Sigmoid colon (tissue), 4 donors: ENCODE results near the gene FCRLA.

ENCODE experiments used
- CTCF ChIP-seq, 4 experiments: fragments of 450-650 bp in 3 of 4; fragments of 200-600 bp in 1 of 4; IDR thresholded peaks; one replicate each; pipeline ENCODE4 v1.5.1; 2016 to 2019; ENCODE audit warnings: antibody characterized with exemption in 4 of 4, mild to moderate bottlenecking in 3 of 4, moderate library complexity in 2 of 4
- EP300 ChIP-seq, 4 donors: sonication (generic); formaldehyde crosslinking; IDR thresholded peaks; one replicate each; pipeline ENCODE4 v1.6.1; 2017; ENCODE audit warnings: antibody characterized with exemption in 4 of 4

GRCh38 chr1:161709373-161709772 lies 2.3 kb downstream of the FCRLA start:
- no peak for TF ChIP-seq CTCF (IDR thresholded peaks at IDR 0.05)
- no peak for TF ChIP-seq EP300 (IDR thresholded peaks at IDR 0.05)
